GM12878 (cell line): ENCODE measurements around the gene FAM193A. TPM values are rescaled to one million over a fixed set of nuclear protein-coding genes. Genes with fewer than 3 reads are reported as not detected.

ENCODE experiments used
- IRF4 ChIP-seq: IDR thresholded peaks from 2 replicates; pipeline ENCODE4 v1.6.1; 2011; ENCODE audit warnings: low read depth, low read length
- NFXL1 ChIP-seq: fragments of 450-650 bp; IDR thresholded peaks from 2 replicates; pipeline ENCODE4 v1.6.1; 2017; ENCODE audit warnings: antibody characterized with exemption, mild to moderate bottlenecking, borderline replicate concordance
- SIN3A ChIP-seq: IDR thresholded peaks from 2 replicates; pipeline ENCODE4 v1.6.1; 2012; ENCODE audit warnings: low read depth, low read length, improper control_type of control experiment
- polyA plus RNA-seq, 11 experiments: library from polyadenylated mRNA; depleted of rRNA in 4 of 11; unstranded in 6 of 11; stranded (reverse) in 5 of 11; fragments of >200 nt; fragmentation: Nextera tagmentation in 4 of 11; fragmentation: Illumina TruSeq in 1 of 11; extraction: Ambion mirVana in 4 of 11; extraction: Trizol in 1 of 11; gene quantifications; 1 replicate in 1 of 11; 2 replicates in 10 of 11; pipeline versions ENCODE4 v1.2.1 to v1.2.3, GENCODE V29; 2011 to 2016; ENCODE audit warnings: inconsistent platforms in 2 of 11, missing spikeins in 2 of 11, low read depth in 1 of 11
- total RNA-seq, 4 experiments: library from RNA; depleted of rRNA in 3 of 4; stranded (reverse); fragments of >200 nt in 3 of 4; fragmentation: Illumina TruSeq in 1 of 4; extraction: Trizol in 1 of 4; gene quantifications; 2 replicates each; pipeline versions ENCODE4 v1.2.1 to v1.2.3, GENCODE V29; 2013 to 2021
- TF ChIP-seq, protein P1 (sequence below): fragments of 450-650 bp; formaldehyde crosslinking; IDR thresholded peaks from 2 replicates; pipeline ENCODE4 v1.5.0; 2022; ENCODE audit warnings: mild to moderate bottlenecking, missing genetic modification characterization
- TF ChIP-seq, protein P2 (sequence below): fragments of 450-650 bp; IDR thresholded peaks from 2 replicates; pipeline ENCODE4 v1.6.1; 2016; ENCODE audit warnings: mild to moderate bottlenecking
- TF ChIP-seq, protein P3 (sequence below): IDR thresholded peaks from 2 replicates; pipeline ENCODE4 v1.6.1; 2012; ENCODE audit warnings: improper control_type of control experiment, low read depth, low read length; ENCODE audit not compliant: insufficient replicate concordance

FAM193A gene
- total and polyA plus RNA-seq, 10 of the 15 experiments (the other 5 are each of a cell fraction or from before 2014, with no cell fraction given) = 0.52 to 23.3 (median 7.4) TPM

DNA sequence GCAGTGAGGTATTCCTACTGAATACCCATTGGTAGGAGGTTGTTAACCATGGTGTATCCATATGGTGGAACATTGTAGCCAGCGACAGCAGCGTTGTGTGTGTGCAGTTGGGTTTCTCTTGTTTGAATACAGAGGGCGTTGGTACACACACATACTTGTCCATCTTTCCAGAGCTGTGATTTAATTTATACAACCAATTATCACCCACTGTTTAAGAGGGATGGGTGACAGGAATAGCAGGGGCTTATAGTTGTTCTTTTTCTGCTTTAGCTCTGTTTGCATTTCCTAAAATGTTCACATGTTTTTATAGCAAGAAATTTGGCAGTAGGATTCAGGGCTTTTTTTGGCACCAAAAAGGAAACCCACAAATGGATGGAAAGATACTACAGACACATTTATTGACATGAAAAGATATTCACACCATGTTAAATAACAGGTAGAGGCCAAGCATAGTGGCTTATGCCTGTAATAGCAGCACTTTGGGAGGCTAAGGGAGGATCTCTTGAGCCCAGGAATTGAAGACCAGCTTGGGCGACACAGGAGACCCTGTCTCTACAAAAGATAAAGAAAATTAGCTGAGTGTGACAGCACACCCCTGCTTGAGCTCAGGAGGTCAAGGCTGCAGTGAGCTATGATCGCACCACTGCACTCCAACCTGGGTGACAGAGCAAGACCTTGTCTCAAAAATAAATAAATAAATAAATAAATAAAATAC lies 159.1 kb downstream of the FAM193A start (continued):
- TF ChIP-seq, protein P1, sequence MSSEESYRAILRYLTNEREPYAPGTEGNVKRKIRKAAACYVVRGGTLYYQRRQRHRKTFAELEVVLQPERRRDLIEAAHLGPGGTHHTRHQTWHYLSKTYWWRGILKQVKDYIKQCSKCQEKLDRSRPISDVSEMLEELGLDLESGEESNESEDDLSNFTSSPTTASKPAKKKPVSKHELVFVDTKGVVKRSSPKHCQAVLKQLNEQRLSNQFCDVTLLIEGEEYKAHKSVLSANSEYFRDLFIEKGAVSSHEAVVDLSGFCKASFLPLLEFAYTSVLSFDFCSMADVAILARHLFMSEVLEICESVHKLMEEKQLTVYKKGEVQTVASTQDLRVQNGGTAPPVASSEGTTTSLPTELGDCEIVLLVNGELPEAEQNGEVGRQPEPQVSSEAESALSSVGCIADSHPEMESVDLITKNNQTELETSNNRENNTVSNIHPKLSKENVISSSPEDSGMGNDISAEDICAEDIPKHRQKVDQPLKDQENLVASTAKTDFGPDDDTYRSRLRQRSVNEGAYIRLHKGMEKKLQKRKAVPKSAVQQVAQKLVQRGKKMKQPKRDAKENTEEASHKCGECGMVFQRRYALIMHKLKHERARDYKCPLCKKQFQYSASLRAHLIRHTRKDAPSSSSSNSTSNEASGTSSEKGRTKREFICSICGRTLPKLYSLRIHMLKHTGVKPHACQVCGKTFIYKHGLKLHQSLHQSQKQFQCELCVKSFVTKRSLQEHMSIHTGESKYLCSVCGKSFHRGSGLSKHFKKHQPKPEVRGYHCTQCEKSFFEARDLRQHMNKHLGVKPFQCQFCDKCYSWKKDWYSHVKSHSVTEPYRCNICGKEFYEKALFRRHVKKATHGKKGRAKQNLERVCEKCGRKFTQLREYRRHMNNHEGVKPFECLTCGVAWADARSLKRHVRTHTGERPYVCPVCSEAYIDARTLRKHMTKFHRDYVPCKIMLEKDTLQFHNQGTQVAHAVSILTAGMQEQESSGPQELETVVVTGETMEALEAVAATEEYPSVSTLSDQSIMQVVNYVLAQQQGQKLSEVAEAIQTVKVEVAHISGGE (CRISPR knock-in tag) = no peak
- TF ChIP-seq NFXL1 (no peak), SIN3A (no peak), IRF4 (no peak)
- TF ChIP-seq, protein P2, sequence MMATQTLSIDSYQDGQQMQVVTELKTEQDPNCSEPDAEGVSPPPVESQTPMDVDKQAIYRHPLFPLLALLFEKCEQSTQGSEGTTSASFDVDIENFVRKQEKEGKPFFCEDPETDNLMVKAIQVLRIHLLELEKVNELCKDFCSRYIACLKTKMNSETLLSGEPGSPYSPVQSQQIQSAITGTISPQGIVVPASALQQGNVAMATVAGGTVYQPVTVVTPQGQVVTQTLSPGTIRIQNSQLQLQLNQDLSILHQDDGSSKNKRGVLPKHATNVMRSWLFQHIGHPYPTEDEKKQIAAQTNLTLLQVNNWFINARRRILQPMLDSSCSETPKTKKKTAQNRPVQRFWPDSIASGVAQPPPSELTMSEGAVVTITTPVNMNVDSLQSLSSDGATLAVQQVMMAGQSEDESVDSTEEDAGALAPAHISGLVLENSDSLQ = no peak
- TF ChIP-seq, protein P3, sequence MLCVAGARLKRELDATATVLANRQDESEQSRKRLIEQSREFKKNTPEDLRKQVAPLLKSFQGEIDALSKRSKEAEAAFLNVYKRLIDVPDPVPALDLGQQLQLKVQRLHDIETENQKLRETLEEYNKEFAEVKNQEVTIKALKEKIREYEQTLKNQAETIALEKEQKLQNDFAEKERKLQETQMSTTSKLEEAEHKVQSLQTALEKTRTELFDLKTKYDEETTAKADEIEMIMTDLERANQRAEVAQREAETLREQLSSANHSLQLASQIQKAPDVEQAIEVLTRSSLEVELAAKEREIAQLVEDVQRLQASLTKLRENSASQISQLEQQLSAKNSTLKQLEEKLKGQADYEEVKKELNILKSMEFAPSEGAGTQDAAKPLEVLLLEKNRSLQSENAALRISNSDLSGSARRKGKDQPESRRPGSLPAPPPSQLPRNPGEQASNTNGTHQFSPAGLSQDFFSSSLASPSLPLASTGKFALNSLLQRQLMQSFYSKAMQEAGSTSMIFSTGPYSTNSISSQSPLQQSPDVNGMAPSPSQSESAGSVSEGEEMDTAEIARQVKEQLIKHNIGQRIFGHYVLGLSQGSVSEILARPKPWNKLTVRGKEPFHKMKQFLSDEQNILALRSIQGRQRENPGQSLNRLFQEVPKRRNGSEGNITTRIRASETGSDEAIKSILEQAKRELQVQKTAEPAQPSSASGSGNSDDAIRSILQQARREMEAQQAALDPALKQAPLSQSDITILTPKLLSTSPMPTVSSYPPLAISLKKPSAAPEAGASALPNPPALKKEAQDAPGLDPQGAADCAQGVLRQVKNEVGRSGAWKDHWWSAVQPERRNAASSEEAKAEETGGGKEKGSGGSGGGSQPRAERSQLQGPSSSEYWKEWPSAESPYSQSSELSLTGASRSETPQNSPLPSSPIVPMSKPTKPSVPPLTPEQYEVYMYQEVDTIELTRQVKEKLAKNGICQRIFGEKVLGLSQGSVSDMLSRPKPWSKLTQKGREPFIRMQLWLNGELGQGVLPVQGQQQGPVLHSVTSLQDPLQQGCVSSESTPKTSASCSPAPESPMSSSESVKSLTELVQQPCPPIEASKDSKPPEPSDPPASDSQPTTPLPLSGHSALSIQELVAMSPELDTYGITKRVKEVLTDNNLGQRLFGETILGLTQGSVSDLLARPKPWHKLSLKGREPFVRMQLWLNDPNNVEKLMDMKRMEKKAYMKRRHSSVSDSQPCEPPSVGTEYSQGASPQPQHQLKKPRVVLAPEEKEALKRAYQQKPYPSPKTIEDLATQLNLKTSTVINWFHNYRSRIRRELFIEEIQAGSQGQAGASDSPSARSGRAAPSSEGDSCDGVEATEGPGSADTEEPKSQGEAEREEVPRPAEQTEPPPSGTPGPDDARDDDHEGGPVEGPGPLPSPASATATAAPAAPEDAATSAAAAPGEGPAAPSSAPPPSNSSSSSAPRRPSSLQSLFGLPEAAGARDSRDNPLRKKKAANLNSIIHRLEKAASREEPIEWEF = no peak
- TF ChIP-seq, all 136 proteins: peak for 0
